GM12878 (cell line): ENCODE results near the gene CHURC1. TPM values are rescaled to one million over a fixed set of nuclear protein-coding genes. Genes with fewer than 3 reads are reported as not detected.

Experiments used
- ATAC-seq: fragments of 200-7000 bp; cut with Tn5 transposase; 3 replicates; pipeline ENCODE4 v1.9.1; 2020; ENCODE audit warnings: mild to moderate bottlenecking, moderate library complexity
- BruUV-seq: library from RNA; stranded (reverse); fragments of 400-500 nt; replicated peaks from 2 replicates; lab custom pipeline; 2021; lab: Mats Ljungman, UMichigan
- CTCF ChIA-PET: fragments of 300-600 bp; sonication (Branson Sonifier 250); formaldehyde crosslinking; extraction: SDS; loops from one replicate; lab custom pipeline; 2021; ENCODE audit warnings: inconsistent platforms; lab: Yijun Ruan, JAX
- POLR2A ChIA-PET: fragments of 350-600 bp; formaldehyde crosslinking; extraction: SDS; loops from one replicate; lab custom pipeline; 2021; ENCODE audit warnings: inconsistent platforms; lab: Charles Lee
- RAD21 ChIA-PET: fragments of 300-600 bp; sonication (Branson Sonifier 250); formaldehyde crosslinking; loops from one replicate; lab custom pipeline; 2023; ENCODE audit warnings: antibody characterized with exemption; ENCODE audit not compliant: unreplicated experiment; lab: Charles Lee
- SMC1A ChIA-PET: fragments of 300-600 bp; sonication (Branson Sonifier 250); formaldehyde crosslinking; loops from one replicate; lab custom pipeline; 2023; ENCODE audit not compliant: unreplicated experiment, uncharacterized antibody; lab: Charles Lee
- DNase-seq: peaks from one replicate; pipeline ENCODE4 v3.0.0-alpha.2; 2011; ENCODE audit warnings: low read depth, low spot score
- FAIRE-seq: peaks from 3 replicates; lab custom pipeline; 2011; peaks lifted over from hg19 to GRCh38; lab: Jason Lieb, UNC
- H2AFZ ChIP-seq: 2 replicates; pipeline ENCODE4 v1.6.0; 2011; ENCODE audit warnings: low read depth, low read length, control low read depth; ENCODE audit not compliant: control insufficient read depth
- H3K27ac ChIP-seq: 2 replicates; pipeline ENCODE4 v1.5.1; 2011; ENCODE audit warnings: control low read depth; ENCODE audit not compliant: control insufficient read depth, insufficient read depth
- H3K27me3 ChIP-seq, 2 experiments: replicated peaks in 1 of 2; 2 replicates each; pipeline versions ENCODE4 v1.6.0 to v1.6.1; 2011; ENCODE audit warnings: low read length in 1 of 2; ENCODE audit not compliant: control insufficient read depth in 2 of 2, insufficient read depth in 2 of 2
- H3K36me3 ChIP-seq, 2 experiments: 2 replicates each; pipeline ENCODE4 v1.5.1; 2011; ENCODE audit warnings: low read length in 1 of 2; ENCODE audit not compliant: control insufficient read depth in 2 of 2, insufficient read depth in 2 of 2
- H3K4me1 ChIP-seq: 2 replicates; pipeline ENCODE4 v1.6.1; 2011; ENCODE audit warnings: mild to moderate bottlenecking, low read length, moderate library complexity, mixed read lengths; ENCODE audit not compliant: control insufficient read depth, insufficient read depth
- H3K4me2 ChIP-seq: 2 replicates; pipeline ENCODE4 v1.6.0; 2011; ENCODE audit warnings: control low read depth; ENCODE audit not compliant: control insufficient read depth, insufficient read depth
- H3K4me3 ChIP-seq: fragments of 200-600 bp; sonication (generic); 2 replicates; pipeline ENCODE4 v1.5.1; 2016
- H3K79me2 ChIP-seq: 2 replicates; pipeline ENCODE4 v1.6.0; 2011; ENCODE audit warnings: low read length; ENCODE audit not compliant: control insufficient read depth, insufficient read depth
- H3K9ac ChIP-seq: 2 replicates; pipeline ENCODE4 v1.8.0; 2011; ENCODE audit warnings: low read length, control low read depth, mixed read lengths; ENCODE audit not compliant: control insufficient read depth, insufficient read depth
- H3K9me3 ChIP-seq: replicated peaks from 3 replicates; pipeline ENCODE4 v1.5.1; 2011; ENCODE audit warnings: mild to moderate bottlenecking, low read length; ENCODE audit not compliant: control insufficient read depth, insufficient read depth
- H4K20me1 ChIP-seq: 2 replicates; pipeline ENCODE4 v1.6.0; 2011; ENCODE audit not compliant: control insufficient read depth, insufficient read depth
- CBX3 ChIP-seq: fragments of 200-600 bp; sonication (generic); IDR thresholded peaks from 2 replicates; pipeline ENCODE4 v1.6.1; 2016; ENCODE audit warnings: low read depth, borderline replicate concordance
- CREB1 ChIP-seq: IDR thresholded peaks from 2 replicates; pipeline ENCODE4 v1.6.1; 2012; ENCODE audit warnings: low read depth, mild to moderate bottlenecking, inconsistent platforms
- E2F8 ChIP-seq: fragments of 450-650 bp; IDR thresholded peaks from 2 replicates; pipeline ENCODE4 v1.6.1; 2018; ENCODE audit warnings: mild to moderate bottlenecking, low read depth, moderate library complexity; ENCODE audit not compliant: partially characterized antibody
- EED ChIP-seq: sonication (generic); IDR thresholded peaks from 2 replicates; pipeline ENCODE4 v1.6.1; 2016; ENCODE audit warnings: antibody characterized with exemption, low read depth
- KLF5 ChIP-seq: fragments of 450-650 bp; IDR thresholded peaks from 2 replicates; pipeline ENCODE4 v1.6.1; 2014; ENCODE audit warnings: mild to moderate bottlenecking; ENCODE audit not compliant: partially characterized antibody
- MXI1 ChIP-seq: fragments of 150-350 bp; IDR thresholded peaks from 2 replicates; pipeline ENCODE4 v1.6.1; 2011; ENCODE audit warnings: low read depth, mild to moderate bottlenecking, inconsistent platforms, low read length, improper control_type of control experiment
- NFXL1 ChIP-seq: fragments of 450-650 bp; IDR thresholded peaks from 2 replicates; pipeline ENCODE4 v1.6.1; 2017; ENCODE audit warnings: antibody characterized with exemption, mild to moderate bottlenecking, borderline replicate concordance
- SMAD5 ChIP-seq: IDR thresholded peaks from 2 replicates; pipeline ENCODE4 v1.6.1; 2016; ENCODE audit warnings: antibody characterized with exemption, low read depth
- SPI1 ChIP-seq: IDR thresholded peaks from 2 replicates; pipeline ENCODE4 v1.6.1; 2011; ENCODE audit warnings: low read depth, mild to moderate bottlenecking, low read length, moderate library complexity, borderline replicate concordance; ENCODE audit not compliant: insufficient read depth
- STAT3 ChIP-seq: IDR thresholded peaks from 2 replicates; pipeline ENCODE4 v1.6.1; 2011; ENCODE audit warnings: low read depth, low read length, improper control_type of control experiment
- ZZZ3 ChIP-seq: IDR thresholded peaks from 2 replicates; pipeline ENCODE4 v1.6.1; 2011; ENCODE audit warnings: low read depth; ENCODE audit not compliant: control insufficient read depth, insufficient read length
- WGBS: methylation state at CpG from one replicate; pipeline ENCODE4 v1.1.6; 2016; ENCODE audit warnings: low lambda C conversion rate; ENCODE audit not compliant: insufficient replicate concordance, insufficient coverage; ENCODE audit errors: missing lambda C conversion rate; 5-methylcytosine and 5-hydroxymethylcytosine counted together
- in situ Hi-C: fragments of 300-500 bp; cut with MboI; formaldehyde crosslinking; loops from 9 replicates; pipeline ENCODE4 v1.14.3; 2018; ENCODE audit warnings: mixed read lengths
- intact Hi-C: fragments of 100-400 bp; cut with micrococcal nuclease; formaldehyde crosslinking; loops from one replicate; pipeline ENCODE4 v1.14.2; 2022; ENCODE audit not compliant: unreplicated experiment
- polyA plus RNA-seq, 11 experiments: library from polyadenylated mRNA; depleted of rRNA in 4 of 11; unstranded in 6 of 11; stranded (reverse) in 5 of 11; fragments of >200 nt; fragmentation: Nextera tagmentation in 4 of 11; fragmentation: Illumina TruSeq in 1 of 11; extraction: Ambion mirVana in 4 of 11; extraction: Trizol in 1 of 11; gene quantifications; 1 replicate in 1 of 11; 2 replicates in 10 of 11; pipeline versions ENCODE4 v1.2.1 to v1.2.3, GENCODE V29; 2011 to 2016; ENCODE audit warnings: inconsistent platforms in 2 of 11, missing spikeins in 2 of 11, low read depth in 1 of 11
- total RNA-seq, 4 experiments: library from RNA; depleted of rRNA in 3 of 4; stranded (reverse); fragments of >200 nt in 3 of 4; fragmentation: Illumina TruSeq in 1 of 4; extraction: Trizol in 1 of 4; gene quantifications; 2 replicates each; pipeline versions ENCODE4 v1.2.1 to v1.2.3, GENCODE V29; 2013 to 2021
- TF ChIP-seq, protein P1 (sequence below): fragments of 450-650 bp; IDR thresholded peaks from 2 replicates; pipeline ENCODE4 v1.6.1; 2016; ENCODE audit warnings: mild to moderate bottlenecking
- TF ChIP-seq, protein P2 (sequence below): fragments of 450-650 bp; IDR thresholded peaks from 2 replicates; pipeline ENCODE4 v1.6.1; 2018; ENCODE audit warnings: borderline replicate concordance, mild to moderate bottlenecking; ENCODE audit not compliant: partially characterized antibody
- TF ChIP-seq, protein P3 (sequence below): fragments of 150-350 bp; IDR thresholded peaks from 2 replicates; pipeline ENCODE4 v1.6.1; 2016; ENCODE audit warnings: low read depth, low read length

CHURC1 gene
- total and polyA plus RNA-seq, 10 of the 15 experiments (the other 5 are each of a cell fraction or from before 2014, with no cell fraction given) = 41.0 to 421 (median 140) TPM

DNA sequence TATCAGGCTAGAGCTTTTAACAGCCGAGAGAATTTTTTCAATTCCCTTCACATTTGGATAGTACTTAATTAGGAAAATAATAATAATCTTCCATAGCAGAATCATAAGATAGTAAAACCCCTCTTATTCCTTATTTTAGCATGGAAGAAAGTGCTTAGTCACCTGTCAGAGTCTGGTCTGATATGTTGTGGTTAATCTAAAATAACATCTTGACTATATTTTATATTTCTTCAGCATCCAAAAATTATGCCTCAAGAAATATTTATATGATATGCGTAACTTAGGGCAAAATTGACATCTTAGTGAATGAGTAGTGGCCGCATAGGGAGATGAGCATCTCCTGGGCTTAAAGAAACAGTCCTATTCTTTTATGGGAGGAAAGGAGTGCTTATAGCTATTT, 12.8 kb downstream of the CHURC1 start:
- no TSS peak for BruUV-seq
- Histone ChIP-seq H3K79me2 (peaks cover 2% of the 10 kb centered on the region; the same call in 1 of the 2 replicates), H3K36me3 (peaks cover 2 to 19% of the 10 kb centered on the region in 2 experiments; a peak in 3 of 4 replicates), H3K27ac (no peak overlapping the region), H3K4me3 (no peak overlapping the region), H2AFZ (no peak overlapping the region), H3K4me2 (no peak overlapping the region), H3K4me1 (peaks cover 17% of the 10 kb centered on the region), H3K27me3 (no peaks in the 10 kb centered on the region), H3K9me3 (no peaks in the 10 kb centered on the region), H3K9ac (no peak overlapping the region), H4K20me1 (no peaks in the 10 kb centered on the region)
- ChIA-PET RAD21 (interaction anchor here (0.8 to 1.6 kb wide), 4 partner anchors 12 to 77 kb away, joined by 3 to 6 read pairs (median 4); no protein-coding TSS in a partner anchor), CTCF (interaction anchor here (0.9 to 2.4 kb wide), 9 partner anchors 9 to 93 kb away, joined by 3 to 9 read pairs (median 4); partner anchors contain the start of gene CHURC1), POLR2A (interaction anchor here (0.6 to 2.3 kb wide), 5 partner anchors 9 to 26 kb away, joined by 3 to 6 read pairs (median 3); no protein-coding TSS in a partner anchor), SMC1A (interaction anchor here (1.6 to 4.8 kb wide), 3 partner anchors 9 to 26 kb away, joined by 7 to 25 read pairs (median 12); partner anchors contain the start of gene CHURC1)
- ATAC-seq (no peak), FAIRE-seq (no peak), DNase-seq (no peak)
- intact Hi-C loops (no loop called here), in situ Hi-C loops (no loop called here)
- 81% methylated on average over 3 of the region's 3 CpGs for WGBS
- no peak for TF ChIP-seq SMAD5
- TF ChIP-seq SPI1 = no peak
- no peak for TF ChIP-seq KLF5
- no peak for TF ChIP-seq CREB1
- TF ChIP-seq NFXL1 = no peak
- TF ChIP-seq STAT3 = no peak
- TF ChIP-seq, protein P1, sequence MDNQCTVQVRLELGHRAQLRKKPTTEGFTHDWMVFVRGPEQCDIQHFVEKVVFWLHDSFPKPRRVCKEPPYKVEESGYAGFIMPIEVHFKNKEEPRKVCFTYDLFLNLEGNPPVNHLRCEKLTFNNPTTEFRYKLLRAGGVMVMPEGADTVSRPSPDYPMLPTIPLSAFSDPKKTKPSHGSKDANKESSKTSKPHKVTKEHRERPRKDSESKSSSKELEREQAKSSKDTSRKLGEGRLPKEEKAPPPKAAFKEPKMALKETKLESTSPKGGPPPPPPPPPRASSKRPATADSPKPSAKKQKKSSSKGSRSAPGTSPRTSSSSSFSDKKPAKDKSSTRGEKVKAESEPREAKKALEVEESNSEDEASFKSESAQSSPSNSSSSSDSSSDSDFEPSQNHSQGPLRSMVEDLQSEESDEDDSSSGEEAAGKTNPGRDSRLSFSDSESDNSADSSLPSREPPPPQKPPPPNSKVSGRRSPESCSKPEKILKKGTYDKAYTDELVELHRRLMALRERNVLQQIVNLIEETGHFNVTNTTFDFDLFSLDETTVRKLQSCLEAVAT = no peak
- TF ChIP-seq MXI1 = no peak
- no peak for TF ChIP-seq E2F8
- no peak for TF ChIP-seq EED
- no peak for TF ChIP-seq ZZZ3
- TF ChIP-seq, protein P2, sequence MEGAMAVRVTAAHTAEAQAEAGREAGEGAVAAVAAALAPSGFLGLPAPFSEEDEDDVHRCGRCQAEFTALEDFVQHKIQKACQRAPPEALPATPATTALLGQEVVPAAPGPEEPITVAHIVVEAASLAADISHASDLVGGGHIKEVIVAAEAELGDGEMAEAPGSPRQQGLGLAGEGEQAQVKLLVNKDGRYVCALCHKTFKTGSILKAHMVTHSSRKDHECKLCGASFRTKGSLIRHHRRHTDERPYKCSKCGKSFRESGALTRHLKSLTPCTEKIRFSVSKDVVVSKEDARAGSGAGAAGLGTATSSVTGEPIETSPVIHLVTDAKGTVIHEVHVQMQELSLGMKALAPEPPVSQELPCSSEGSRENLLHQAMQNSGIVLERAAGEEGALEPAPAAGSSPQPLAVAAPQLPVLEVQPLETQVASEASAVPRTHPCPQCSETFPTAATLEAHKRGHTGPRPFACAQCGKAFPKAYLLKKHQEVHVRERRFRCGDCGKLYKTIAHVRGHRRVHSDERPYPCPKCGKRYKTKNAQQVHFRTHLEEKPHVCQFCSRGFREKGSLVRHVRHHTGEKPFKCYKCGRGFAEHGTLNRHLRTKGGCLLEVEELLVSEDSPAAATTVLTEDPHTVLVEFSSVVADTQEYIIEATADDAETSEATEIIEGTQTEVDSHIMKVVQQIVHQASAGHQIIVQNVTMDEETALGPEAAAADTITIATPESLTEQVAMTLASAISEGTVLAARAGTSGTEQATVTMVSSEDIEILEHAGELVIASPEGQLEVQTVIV = no peak
- TF ChIP-seq CBX3 = no peak
- TF ChIP-seq, protein P3, sequence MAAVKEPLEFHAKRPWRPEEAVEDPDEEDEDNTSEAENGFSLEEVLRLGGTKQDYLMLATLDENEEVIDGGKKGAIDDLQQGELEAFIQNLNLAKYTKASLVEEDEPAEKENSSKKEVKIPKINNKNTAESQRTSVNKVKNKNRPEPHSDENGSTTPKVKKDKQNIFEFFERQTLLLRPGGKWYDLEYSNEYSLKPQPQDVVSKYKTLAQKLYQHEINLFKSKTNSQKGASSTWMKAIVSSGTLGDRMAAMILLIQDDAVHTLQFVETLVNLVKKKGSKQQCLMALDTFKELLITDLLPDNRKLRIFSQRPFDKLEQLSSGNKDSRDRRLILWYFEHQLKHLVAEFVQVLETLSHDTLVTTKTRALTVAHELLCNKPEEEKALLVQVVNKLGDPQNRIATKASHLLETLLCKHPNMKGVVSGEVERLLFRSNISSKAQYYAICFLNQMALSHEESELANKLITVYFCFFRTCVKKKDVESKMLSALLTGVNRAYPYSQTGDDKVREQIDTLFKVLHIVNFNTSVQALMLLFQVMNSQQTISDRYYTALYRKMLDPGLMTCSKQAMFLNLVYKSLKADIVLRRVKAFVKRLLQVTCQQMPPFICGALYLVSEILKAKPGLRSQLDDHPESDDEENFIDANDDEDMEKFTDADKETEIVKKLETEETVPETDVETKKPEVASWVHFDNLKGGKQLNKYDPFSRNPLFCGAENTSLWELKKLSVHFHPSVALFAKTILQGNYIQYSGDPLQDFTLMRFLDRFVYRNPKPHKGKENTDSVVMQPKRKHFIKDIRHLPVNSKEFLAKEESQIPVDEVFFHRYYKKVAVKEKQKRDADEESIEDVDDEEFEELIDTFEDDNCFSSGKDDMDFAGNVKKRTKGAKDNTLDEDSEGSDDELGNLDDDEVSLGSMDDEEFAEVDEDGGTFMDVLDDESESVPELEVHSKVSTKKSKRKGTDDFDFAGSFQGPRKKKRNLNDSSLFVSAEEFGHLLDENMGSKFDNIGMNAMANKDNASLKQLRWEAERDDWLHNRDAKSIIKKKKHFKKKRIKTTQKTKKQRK = no peak
